OCI-LY1 (cell line): ENCODE results near the gene TBC1D14.

Experiments used
- CTCF ChIP-seq: fragments of 200-600 bp; sonication (generic), shearing (Covaris generic); IDR thresholded peaks from 2 replicates; pipeline ENCODE4 v1.5.1; 2017; ENCODE audit warnings: mild to moderate bottlenecking, antibody characterized with exemption, low read length, moderate library complexity, mixed read lengths
- EZH2 ChIP-seq: fragments of 200-600 bp; sonication (generic), shearing (Covaris generic); IDR thresholded peaks from 2 replicates; pipeline ENCODE4 v1.8.0; 2017; ENCODE audit warnings: borderline replicate concordance, mixed run types, mild to moderate bottlenecking, antibody characterized with exemption, low read length, moderate library complexity, mixed read lengths

GRCh38 chr4:7007142-7007907 lies 97.7 kb downstream of the TBC1D14 start:
- TF ChIP-seq CTCF (no peak), EZH2 (no peak)
